Breast epithelium (tissue), 3 donors: ENCODE measurements around the gene OSTN.

Source experiments
- POLR2A ChIP-seq: fragments of 450-650 bp; IDR thresholded peaks from one replicate; pipeline ENCODE4 v1.6.1; 2016; ENCODE audit warnings: antibody characterized with exemption, mild to moderate bottlenecking, moderate library complexity
- POLR2AphosphoS5 ChIP-seq, 3 donors: sonication (generic); formaldehyde crosslinking; IDR thresholded peaks; one replicate each; pipeline ENCODE4 v1.6.1; 2017; ENCODE audit warnings: antibody characterized with exemption in 3 of 3
- TF ChIP-seq, protein P1 (sequence below), 3 donors: fragments of 450-650 bp; IDR thresholded peaks; one replicate each; pipeline ENCODE4 v1.5.1; 2016 to 2017; ENCODE audit warnings: antibody characterized with exemption in 3 of 3, mild to moderate bottlenecking in 3 of 3, moderate library complexity in 3 of 3

DNA sequence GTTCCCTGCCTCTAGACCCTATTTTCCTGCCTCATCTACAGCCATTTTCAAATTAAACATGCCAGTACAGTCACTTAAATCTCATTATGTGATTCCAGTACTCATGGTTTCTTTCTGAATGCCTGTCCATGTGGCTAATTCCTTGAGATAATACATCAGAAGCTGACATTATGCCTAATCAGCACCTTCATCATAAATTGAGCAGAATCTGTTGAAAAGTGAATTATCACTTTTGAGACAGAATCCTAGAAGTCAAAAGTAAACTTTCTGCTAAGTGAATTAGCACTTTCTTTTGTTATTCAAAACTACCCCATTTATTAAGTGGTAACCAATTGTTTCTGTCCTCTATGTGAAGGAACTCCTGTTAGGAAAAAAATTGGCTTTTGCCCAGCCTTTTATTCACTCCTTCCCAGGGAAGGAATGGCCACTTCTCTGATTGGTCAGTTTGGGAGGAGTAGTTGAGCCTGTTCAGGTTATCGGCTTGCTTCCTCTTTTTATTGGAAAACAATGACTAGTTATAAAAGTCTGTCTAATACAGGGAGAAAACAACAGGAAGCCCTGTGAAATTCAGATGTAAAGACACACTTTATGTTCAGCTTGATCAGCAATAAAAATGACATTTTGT lies 40.5 kb downstream of the OSTN start:
- TF ChIP-seq, protein P1, sequence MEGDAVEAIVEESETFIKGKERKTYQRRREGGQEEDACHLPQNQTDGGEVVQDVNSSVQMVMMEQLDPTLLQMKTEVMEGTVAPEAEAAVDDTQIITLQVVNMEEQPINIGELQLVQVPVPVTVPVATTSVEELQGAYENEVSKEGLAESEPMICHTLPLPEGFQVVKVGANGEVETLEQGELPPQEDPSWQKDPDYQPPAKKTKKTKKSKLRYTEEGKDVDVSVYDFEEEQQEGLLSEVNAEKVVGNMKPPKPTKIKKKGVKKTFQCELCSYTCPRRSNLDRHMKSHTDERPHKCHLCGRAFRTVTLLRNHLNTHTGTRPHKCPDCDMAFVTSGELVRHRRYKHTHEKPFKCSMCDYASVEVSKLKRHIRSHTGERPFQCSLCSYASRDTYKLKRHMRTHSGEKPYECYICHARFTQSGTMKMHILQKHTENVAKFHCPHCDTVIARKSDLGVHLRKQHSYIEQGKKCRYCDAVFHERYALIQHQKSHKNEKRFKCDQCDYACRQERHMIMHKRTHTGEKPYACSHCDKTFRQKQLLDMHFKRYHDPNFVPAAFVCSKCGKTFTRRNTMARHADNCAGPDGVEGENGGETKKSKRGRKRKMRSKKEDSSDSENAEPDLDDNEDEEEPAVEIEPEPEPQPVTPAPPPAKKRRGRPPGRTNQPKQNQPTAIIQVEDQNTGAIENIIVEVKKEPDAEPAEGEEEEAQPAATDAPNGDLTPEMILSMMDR (IDR thresholded peaks at IDR 0.05) = no peak
- TF ChIP-seq POLR2AphosphoS5 (IDR thresholded peaks at IDR 0.05) = no peak
- TF ChIP-seq POLR2A = no peak
